SK-N-MC (cell line): Measurements from ENCODE around the gene ZNF808.
"Not testable (repeated sequence)": the region's sequence is repeated elsewhere in the genome, so short reads cannot be mapped to it uniquely, and the experiment has no call there.

Experiments
- DNase-seq: peaks from one replicate; pipeline ENCODE4 v3.0.0-alpha.2; 2011; ENCODE audit warnings: low read depth, low spot score
- H3K27ac ChIP-seq: fragments of 200-600 bp; sonication (generic); 2 replicates; pipeline ENCODE4 v1.5.1; 2016; ENCODE audit warnings: mixed run types
- H3K36me3 ChIP-seq: fragments of 200-600 bp; sonication (generic); 2 replicates; pipeline ENCODE4 v1.6.1; 2017; ENCODE audit warnings: antibody characterized with exemption, low read length, mixed read lengths; ENCODE audit not compliant: insufficient read depth
- H3K4me3 ChIP-seq: fragments of 200-600 bp; sonication (generic); 2 replicates; pipeline ENCODE4 v1.5.1; 2016
- H3K9ac ChIP-seq: fragments of 200-600 bp; sonication (generic); 2 replicates; pipeline ENCODE4 v1.8.0; 2017; ENCODE audit warnings: mixed run types, mixed read lengths; ENCODE audit not compliant: insufficient read length
- H3K9me3 ChIP-seq: fragments of 200-600 bp; sonication (generic); 2 replicates; pipeline ENCODE4 v1.6.1; 2017; ENCODE audit warnings: low read depth, mild to moderate bottlenecking, antibody characterized with exemption, low read length, moderate library complexity, mixed read lengths
- EZH2 ChIP-seq: fragments of 200-600 bp; sonication (generic); IDR thresholded peaks from one replicate; pipeline ENCODE4 v1.6.1; 2017; ENCODE audit warnings: antibody characterized with exemption
- FOXP2 ChIP-seq: optimal IDR thresholded peaks from 2 replicates; pipeline ENCODE3; 2011; ENCODE audit warnings: mild to moderate bottlenecking, moderate library complexity; ENCODE audit not compliant: insufficient read depth; ENCODE audit errors: extremely low read length, control extremely low read depth
- POLR2AphosphoS5 ChIP-seq: IDR thresholded peaks from 2 replicates; pipeline ENCODE4 v1.6.1; 2012; ENCODE audit warnings: mild to moderate bottlenecking, low read depth, low read length, borderline replicate concordance

Gene ZNF808

DNA sequence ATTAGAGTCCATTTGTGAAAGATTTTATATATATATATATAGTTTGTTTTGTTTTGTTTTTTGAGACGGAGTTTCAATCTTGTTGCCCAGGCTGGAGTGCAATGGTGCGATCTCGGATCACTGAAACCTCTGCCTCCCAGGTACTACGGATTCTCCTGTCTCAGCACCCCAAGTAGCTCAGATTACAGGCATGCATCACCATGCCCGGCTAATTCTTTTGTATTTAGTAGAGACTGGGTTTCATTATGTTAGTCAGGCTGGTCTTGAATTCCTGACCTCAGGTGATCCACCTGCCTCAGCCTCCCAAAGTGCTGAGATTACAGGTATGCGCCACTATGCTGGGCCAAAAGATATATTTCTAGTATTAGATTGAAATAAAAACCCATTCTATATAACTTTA lies 38.7 kb downstream of the ZNF808 start:
- no peak for TF ChIP-seq POLR2AphosphoS5
- no peak overlapping the region for H3K9ac ChIP-seq
- no peak for DNase-seq
- H3K4me3 ChIP-seq = no peak overlapping the region
- H3K9me3 ChIP-seq = no peaks in the 10 kb centered on the region
- no peak overlapping the region for H3K27ac ChIP-seq
- H3K36me3 ChIP-seq = no peaks in the 10 kb centered on the region

DNA sequence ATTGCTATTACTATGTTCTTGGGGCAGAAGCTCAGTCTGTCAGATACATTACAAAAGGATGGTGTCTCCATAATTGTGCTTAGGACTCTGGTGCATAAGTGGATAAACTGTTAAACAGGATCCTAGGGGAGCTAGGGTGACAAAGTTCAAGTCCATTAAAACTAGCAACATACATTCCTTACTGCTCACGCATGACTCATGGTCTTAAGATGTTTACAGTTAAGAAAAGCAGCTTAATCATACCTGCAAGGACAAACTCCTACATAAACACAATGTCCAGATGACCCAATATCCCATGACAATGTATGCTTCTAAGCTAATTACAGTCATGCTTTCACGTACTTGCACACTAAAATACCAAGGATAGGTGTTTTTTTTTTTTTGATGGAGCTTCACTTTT lies 39.1 kb downstream of the ZNF808 start:
- no peak for TF ChIP-seq FOXP2
- no peak for TF ChIP-seq POLR2AphosphoS5
- no peak for TF ChIP-seq EZH2
- no peak overlapping the region for H3K4me3 ChIP-seq
- H3K36me3 ChIP-seq = no peaks in the 10 kb centered on the region
- DNase-seq = no peak
- H3K9me3 ChIP-seq = no peaks in the 10 kb centered on the region
- no peak overlapping the region for H3K9ac ChIP-seq
- no peak overlapping the region for H3K27ac ChIP-seq

DNA sequence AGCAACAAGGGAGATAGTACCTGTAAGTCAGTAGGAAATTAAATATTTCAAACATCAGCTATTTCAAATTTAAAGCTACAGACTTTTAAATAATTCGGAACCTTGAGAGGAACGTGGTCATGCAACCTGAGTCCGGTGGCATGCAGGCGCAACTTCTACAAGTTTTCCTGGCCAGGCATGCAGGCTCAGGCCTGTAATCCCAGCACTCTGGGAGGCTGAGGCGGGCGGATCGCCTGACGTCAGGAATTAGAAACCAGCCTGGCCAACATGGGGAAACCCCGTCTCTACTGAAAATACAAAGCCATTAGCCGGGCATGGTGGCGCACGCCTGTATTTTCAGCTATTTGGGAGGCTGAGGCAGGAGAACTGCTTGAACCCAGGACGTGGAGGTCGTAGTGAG lies 40.5 kb downstream of the ZNF808 start:
- Histone ChIP-seq H3K9ac (no peak overlapping the region), H3K9me3 (no peaks in the 10 kb centered on the region), H3K36me3 (peaks cover 6% of the 10 kb centered on the region; the same call in 1 of the 2 replicates), H3K27ac (no peak overlapping the region), H3K4me3 (no peak overlapping the region)
- no peak for DNase-seq
- no peak for TF ChIP-seq FOXP2

DNA sequence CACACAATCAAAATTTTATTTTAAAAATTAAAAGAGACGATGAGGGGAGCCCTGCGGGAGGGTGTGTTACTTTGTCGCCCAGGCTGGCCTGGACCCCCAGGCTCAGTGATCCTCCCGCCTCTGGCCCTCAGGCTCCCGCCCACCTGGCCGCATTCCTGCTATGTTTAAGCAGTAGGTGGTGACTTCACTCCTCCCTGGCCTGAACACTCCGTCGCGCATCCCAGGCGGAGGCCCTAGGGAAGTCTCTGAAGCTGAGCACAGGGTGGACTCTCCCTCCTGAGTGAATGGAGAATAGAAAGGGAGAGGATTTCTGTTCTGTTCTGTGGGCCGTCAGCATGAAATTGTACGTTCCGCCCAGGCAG lies 42.2 kb downstream of the ZNF808 start:
- not testable (repeated sequence) for H3K9me3 ChIP-seq, H3K9ac ChIP-seq, DNase-seq, H3K27ac ChIP-seq
- H3K4me3 ChIP-seq = peak overlapping the region; percentile 91
- peaks cover 19% of the 10 kb centered on the region; the same call in 1 of the 2 replicates for H3K36me3 ChIP-seq

DNA sequence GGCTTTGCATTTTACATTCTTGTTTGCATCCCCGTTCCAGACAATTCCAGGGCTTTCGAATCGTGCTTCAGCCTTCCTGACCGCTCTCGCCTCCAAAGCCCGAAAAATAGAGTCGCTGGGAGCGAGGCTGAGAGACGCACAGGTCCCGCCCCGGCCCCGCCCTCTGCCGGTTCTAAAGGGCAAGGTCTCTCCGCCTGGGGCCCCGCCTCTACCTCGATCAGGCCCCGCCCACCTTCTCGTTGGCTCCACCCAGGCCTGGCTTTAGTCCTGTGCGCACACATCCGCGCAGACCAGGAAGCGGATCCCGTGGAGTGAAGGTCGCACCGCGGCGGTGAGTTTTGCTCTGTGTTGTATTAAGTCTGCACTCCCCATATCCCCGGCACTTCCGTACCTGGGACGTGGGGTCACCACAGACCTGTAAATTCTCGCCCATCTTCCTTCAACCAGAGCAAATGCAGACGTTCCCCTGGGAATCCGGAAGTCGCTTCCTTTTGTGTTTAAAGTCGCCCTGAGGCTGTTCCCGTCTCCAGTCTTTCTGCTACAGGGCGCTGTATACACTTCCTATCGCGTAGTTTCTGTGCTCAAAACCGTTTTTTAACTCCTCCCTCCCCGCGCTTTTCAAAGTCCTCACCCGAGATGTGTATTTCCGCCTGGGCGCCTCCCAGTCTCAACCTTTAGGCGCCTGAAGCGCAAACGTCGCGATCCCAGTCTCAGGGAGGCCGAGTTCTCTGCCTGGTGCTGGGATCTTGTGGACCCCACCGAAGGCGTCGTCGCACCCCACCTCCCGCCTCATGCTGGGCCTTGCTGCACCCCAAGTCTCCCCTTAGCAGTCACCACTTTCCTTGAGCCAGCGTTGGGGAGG lies 42.8 kb downstream of the ZNF808 start, which contains the start of gene ZNF701:
TSS of gene ZNF701 (plus strand) at position 288 of the 862 bp plus-strand sequence. CDS start 3,861 bp downstream, outside the sequence.
- peak within 1 kb of the TSS; percentile 79 for H3K9ac ChIP-seq
- peak within 1 kb of the TSS; percentile 91 for H3K4me3 ChIP-seq
- DNase-seq = peak; percentile 71
- H3K36me3 ChIP-seq = peaks cover 19% of the 10 kb centered on the region; the same call in 1 of the 2 replicates
- H3K27ac ChIP-seq = peak within 1 kb of the TSS; percentile 94
- TF ChIP-seq EZH2 (no peak), FOXP2 (no peak), POLR2AphosphoS5 (peak; percentile 83)
- H3K9me3 ChIP-seq = no peaks in the 10 kb centered on the region

DNA sequence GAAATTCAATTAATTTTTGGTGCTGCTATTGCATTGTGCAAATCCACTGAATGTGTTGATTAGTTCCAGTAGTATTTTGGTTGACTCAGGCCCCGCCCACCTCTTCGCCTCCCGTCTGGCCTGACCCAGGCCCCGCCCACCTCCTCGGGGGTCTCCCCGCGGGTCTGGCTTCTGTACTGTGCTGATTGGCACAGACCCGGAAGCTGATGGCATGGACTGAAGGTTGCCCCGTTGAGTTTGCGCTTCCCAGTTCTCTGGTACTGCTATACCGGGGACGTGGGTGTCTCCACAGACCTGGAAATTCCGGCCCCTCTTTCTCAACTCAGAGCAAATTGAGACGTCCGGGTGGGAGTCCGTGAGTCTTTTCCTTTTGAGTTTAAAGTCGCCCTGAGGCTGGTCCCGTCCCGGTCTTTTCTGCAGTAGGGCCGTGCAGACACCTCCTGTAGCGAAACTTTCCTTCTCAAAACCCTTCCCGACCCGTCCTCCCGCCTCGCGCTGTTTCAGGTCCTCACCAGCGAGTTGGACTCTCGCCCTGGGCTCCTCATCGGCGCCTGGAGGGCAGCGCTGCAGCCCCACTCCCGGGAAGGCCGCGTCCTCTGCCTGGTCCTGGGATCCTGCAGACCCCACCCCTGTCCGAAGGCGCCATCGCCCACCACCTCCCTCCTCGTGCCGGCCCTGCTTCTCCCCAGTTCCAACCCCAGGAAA lies 57.4 kb downstream of the ZNF808 start:
- DNase-seq = no peak
- H3K9ac ChIP-seq = no peak overlapping the region
- H3K4me3 ChIP-seq = no peak overlapping the region
- TF ChIP-seq FOXP2 (no peak), EZH2 (no peak), POLR2AphosphoS5 (no peak)
- H3K9me3 ChIP-seq = peaks cover 11% of the 10 kb centered on the region
- H3K36me3 ChIP-seq = peaks cover 40% of the 10 kb centered on the region
- H3K27ac ChIP-seq = no peak overlapping the region

DNA sequence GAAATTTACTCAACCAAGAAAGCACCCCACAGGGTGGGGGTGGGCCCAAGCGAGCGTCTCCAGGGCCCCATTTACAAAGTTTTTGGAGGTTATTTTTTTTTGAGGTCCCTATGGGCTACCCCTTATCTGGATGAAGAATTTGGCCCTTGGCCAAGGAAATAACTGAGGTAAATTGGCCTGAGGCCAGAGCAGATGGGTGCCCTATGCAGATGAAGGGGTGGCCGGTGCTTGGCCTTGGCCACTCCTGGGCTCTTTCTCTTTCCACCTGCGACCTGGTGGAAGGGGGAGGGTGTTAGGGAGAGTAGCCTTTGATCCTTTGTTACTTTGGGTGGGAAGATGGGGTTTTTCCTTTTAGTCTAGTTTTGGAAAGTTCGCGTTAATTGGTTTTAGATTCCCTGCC lies 58.1 kb downstream of the ZNF808 start:
- peaks cover 7% of the 10 kb centered on the region for H3K9me3 ChIP-seq
- TF ChIP-seq POLR2AphosphoS5 = no peak
- no peak for TF ChIP-seq EZH2
- TF ChIP-seq FOXP2 = no peak
- no peak overlapping the region for H3K9ac ChIP-seq
- no peak for DNase-seq
- H3K36me3 ChIP-seq = peaks cover 35% of the 10 kb centered on the region
- no peak overlapping the region for H3K4me3 ChIP-seq
- no peak overlapping the region for H3K27ac ChIP-seq

DNA sequence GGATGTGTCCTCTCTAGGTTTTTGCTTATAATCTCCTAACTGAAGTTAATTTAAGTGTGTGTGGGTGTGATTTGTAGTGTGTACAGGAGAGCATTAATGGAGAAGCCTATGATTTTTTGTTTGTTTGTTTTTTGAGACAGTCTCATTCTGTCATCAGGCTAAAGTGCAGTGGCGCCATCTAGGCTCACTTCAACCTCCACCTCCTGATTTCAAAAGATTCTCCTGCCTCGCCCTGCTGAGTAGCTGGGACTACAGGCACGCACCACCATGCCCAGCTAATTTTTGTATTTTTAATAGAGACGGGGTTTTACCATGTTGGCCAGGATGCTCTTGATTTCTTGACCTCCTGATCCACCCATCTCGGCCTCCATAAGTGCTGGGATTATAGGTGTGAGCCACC lies 63.3 kb downstream of the ZNF808 start:
- TF ChIP-seq POLR2AphosphoS5 = no peak
- no peak for TF ChIP-seq FOXP2
- no peak for TF ChIP-seq EZH2
- no peak for DNase-seq
- Histone ChIP-seq H3K4me3 (no peak overlapping the region), H3K36me3 (0 out of 2 replicates have a peak, but pooled peaks cover 4% of the 10 kb centered on the region), H3K27ac (no peak overlapping the region), H3K9ac (no peak overlapping the region), H3K9me3 (no peaks in the 10 kb centered on the region; the same call in 1 of the 2 replicates)
